Ovary (tissue), 9 donors: Measurements from ENCODE around the gene PCBP3. TPM values are rescaled to one million over a fixed set of nuclear protein-coding genes. Genes with fewer than 3 reads are reported as not detected.

ENCODE experiments used
- DNase-seq, 5 donors: peaks; one replicate each; pipeline ENCODE4 v3.0.0-alpha.2; 2019 to 2020
- H3K27ac ChIP-seq, 2 donors: fragments of 200-600 bp; one replicate each; pipeline versions ENCODE4 v1.5.1 to v1.8.0; 2019 to 2022
- H3K27me3 ChIP-seq: fragments of 200-600 bp; one replicate; pipeline ENCODE4 v1.8.0; 2022
- H3K36me3 ChIP-seq: fragments of 200-600 bp; sonication (generic); one replicate; pipeline ENCODE4 v1.5.1; 2019
- H3K4me1 ChIP-seq: one replicate; pipeline ENCODE4 v1.8.1; 2013; ENCODE audit warnings: mild to moderate bottlenecking, moderate library complexity; ENCODE audit not compliant: insufficient read depth
- H3K4me3 ChIP-seq: fragments of 200-600 bp; sonication (generic); one replicate; pipeline ENCODE4 v1.5.1; 2017
- H3K9me3 ChIP-seq, 2 donors: fragments of 200-600 bp in 1 of 2; sonication (generic) in 1 of 2; one replicate each; pipeline versions ENCODE4 v1.5.1 to v1.8.1; 2013 to 2019; ENCODE audit warnings: mild to moderate bottlenecking in 1 of 2, moderate library complexity in 1 of 2
- CTCF ChIP-seq, 3 donors: fragments of 450-650 bp in 2 of 3; fragments of 200-600 bp in 1 of 3; IDR thresholded peaks; one replicate each; pipeline versions ENCODE4 v1.5.1 to v1.8.0; 2016 to 2022; ENCODE audit warnings: antibody characterized with exemption in 3 of 3, mild to moderate bottlenecking in 1 of 3
- EP300 ChIP-seq: sonication (generic); formaldehyde crosslinking; IDR thresholded peaks from one replicate; pipeline ENCODE4 v1.6.1; 2017; ENCODE audit warnings: antibody characterized with exemption
- POLR2A ChIP-seq: fragments of 450-650 bp; IDR thresholded peaks from one replicate; pipeline ENCODE4 v1.6.1; 2017; ENCODE audit warnings: antibody characterized with exemption, mild to moderate bottlenecking, moderate library complexity
- WGBS, 3 donors: extraction: QIAGEN DNeasy Blood & Tissue Kit in 1 of 3; methylation state at CpG; one replicate each; pipeline versions ENCODE4 v1.1.5 to v1.1.7; 2013 to 2017; 5-methylcytosine and 5-hydroxymethylcytosine counted together
- intact Hi-C, 4 donors: fragments of 100-400 bp; cut with DNase I; formaldehyde crosslinking; loops; one replicate each; pipeline versions ENCODE4 v1.11.0 to v1.15.1; 2022 to 2023
- polyA plus RNA-seq, 2 donors: library from polyadenylated mRNA; stranded (reverse); fragments of 200-250 nt in 1 of 2; fragments of 350-450 nt in 1 of 2; fragmentation: Illumina TruSeq in 1 of 2; extraction: RNeasy Lipid Tissue Mini Kit (QIAGEN cat#74804) in 1 of 2; gene quantifications; one replicate each; pipeline ENCODE4 v1.2.3, GENCODE V29; 2013 to 2014
- total RNA-seq, 7 donors: library from RNA; depleted of rRNA in 2 of 7; stranded (reverse); fragments of >200 nt in 2 of 7; fragmentation: NEBNext Ultra II Directional in 3 of 7; extraction: Animal tissue kit (Norgen Biotek cat#: 25700) in 3 of 7; gene quantifications; one replicate each; pipeline versions ENCODE4 v1.1.0 to v1.2.4, GENCODE V29; 2016 to 2023
- donor health status: DM: no; HTN: no; CAD: no; lungs with moderate emphysema.
- donor health status: DM: no; HTN: no; CAD: no.
- donor health status: Bipolar disorder and iron deficiency.
- donor health status: DM: yes; HTN: yes; CAD: no.
- donor health status: DM: no; HTN: no; CAD: no.
- donor health status: DM: yes; HTN: yes; CAD: no.

The PCBP3 gene
- total and polyA plus RNA-seq, 9 donors, result 2.4 to 10.1 (median 5.4) TPM

- intact Hi-C loops, result no loop called here
- Histone ChIP-seq H3K4me3 (no peak overlapping the region), H3K36me3 (no peaks in the 10 kb centered on the region), H3K4me1 (no peaks in the 10 kb centered on the region), H3K27ac (no peak overlapping the region), H3K27me3 (no peaks in the 10 kb centered on the region), H3K9me3 (no peaks in the 10 kb centered on the region)
- TF ChIP-seq CTCF (IDR thresholded peaks at IDR 0.05) (no peak), EP300 (no peak), POLR2A (no peak)
- 36 to 73% (median 60%) methylated on average over 20 of the region's 20 CpGs for WGBS, 3 donors
- DNase-seq, result no peak
Observed at GRCh38 chr21:45918835-45919447, 275.4 kb downstream of the PCBP3 start.

DNA sequence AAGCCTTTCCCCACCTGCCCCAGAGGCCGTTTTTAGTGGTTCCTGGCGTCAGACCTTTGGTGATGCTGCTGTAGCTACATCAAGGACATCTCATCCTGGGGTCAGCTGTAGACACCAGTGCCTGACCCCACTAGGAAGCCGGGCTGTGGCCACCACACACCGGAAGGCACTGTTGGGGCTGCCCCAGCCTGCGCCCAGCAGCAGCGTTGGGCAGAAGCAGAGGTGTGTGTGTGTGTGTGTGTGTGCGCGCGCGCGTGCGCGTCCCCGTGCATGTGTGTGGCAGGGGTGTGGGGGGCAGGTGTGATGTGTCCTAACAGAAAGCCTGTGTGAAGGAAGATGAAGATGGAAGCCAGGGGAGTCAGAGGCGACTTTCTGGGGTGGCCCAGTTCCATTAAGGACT lies 276.1 kb downstream of the PCBP3 start:
- no peak for TF ChIP-seq EP300
- no peak for TF ChIP-seq CTCF (IDR thresholded peaks at IDR 0.05)
- TF ChIP-seq POLR2A, result no peak
- H3K4me1 ChIP-seq, result no peaks in the 10 kb centered on the region
- intact Hi-C loops, result no loop called here
- no peak overlapping the region for H3K27ac ChIP-seq
- no peak overlapping the region for H3K4me3 ChIP-seq
- 74 to 92% (median 79%) methylated on average over 15 of the region's 15 CpGs for WGBS, 3 donors
- no peak for DNase-seq
- no peaks in the 10 kb centered on the region for H3K27me3 ChIP-seq
- H3K36me3 ChIP-seq, result no peaks in the 10 kb centered on the region
- no peaks in the 10 kb centered on the region for H3K9me3 ChIP-seq

DNA sequence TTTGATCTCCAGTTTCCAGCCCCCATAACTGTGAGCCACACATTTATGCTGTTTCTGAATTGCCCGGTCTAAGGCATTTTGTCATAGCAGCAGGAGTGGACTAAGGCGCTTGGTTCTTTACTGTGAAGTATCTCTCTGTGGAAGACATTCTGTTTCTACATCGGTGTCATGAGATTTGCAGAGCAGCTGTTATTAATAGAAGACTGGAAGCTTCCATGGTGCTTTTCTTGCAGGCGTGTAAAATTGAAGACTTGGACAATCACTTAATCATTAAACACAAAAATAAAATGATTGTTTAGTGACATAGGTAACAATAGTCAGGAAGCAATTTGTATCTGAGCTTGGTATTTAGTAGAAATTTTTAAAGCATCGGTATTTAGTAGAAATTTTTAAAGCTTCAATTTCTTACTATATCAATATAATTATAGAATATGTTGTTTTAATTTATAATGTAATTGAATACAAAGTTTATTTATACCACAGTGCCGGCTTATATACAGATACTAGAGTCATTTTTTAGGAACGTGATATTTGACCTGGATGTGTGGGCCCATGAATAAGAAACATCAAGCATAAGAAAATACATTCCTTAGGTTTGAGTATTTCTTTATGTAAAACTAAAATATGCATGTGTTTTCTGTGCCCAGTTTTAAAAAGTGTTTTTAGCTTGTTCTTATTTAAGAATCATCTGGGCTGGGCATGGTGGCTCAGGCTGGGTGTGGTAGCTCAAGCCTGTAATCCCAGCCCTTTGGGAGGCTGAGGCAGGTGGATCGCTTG lies 277.5 kb downstream of the PCBP3 start:
- intact Hi-C loops, result no loop called here
- Histone ChIP-seq H3K36me3 (no peaks in the 10 kb centered on the region), H3K4me1 (no peaks in the 10 kb centered on the region), H3K27me3 (no peaks in the 10 kb centered on the region), H3K4me3 (no peak overlapping the region), H3K27ac (no peak overlapping the region), H3K9me3 (no peaks in the 10 kb centered on the region)
- DNase-seq, result no peak
- TF ChIP-seq EP300 (no peak), CTCF (IDR thresholded peaks at IDR 0.05) (no peak), POLR2A (no peak)
- 90 to 94% (median 93%) methylated on average over 8 of the region's 8 CpGs for WGBS, 3 donors

DNA sequence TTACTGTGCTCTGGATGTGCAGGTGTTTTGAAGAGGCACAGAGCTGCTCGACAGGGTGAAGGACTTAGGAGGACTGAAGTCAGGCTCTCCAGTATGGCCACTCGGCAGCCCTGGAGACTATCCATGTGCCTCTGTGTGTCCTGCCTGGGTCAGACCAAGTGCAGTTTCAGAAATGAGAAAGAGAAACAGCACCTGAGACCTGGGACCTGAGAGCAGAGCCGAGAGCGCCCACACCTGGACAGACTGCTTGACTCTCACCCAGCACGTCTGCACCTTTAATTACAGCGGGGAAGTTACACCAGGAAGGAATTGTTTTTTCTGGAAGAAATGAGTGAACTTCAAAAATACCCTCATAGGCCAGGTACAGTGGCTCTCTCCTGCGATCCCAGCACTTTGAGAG lies 278.4 kb downstream of the PCBP3 start:
- H3K4me1 ChIP-seq, result no peaks in the 10 kb centered on the region
- no peak overlapping the region for H3K27ac ChIP-seq
- TF ChIP-seq CTCF (IDR thresholded peaks at IDR 0.05) (no peak), EP300 (no peak)
- no peak for DNase-seq
- WGBS, 3 donors, result 83 to 86% (median 83%) methylated on average over 7 of the region's 7 CpGs
- no peak overlapping the region for H3K4me3 ChIP-seq
- no peaks in the 10 kb centered on the region for H3K9me3 ChIP-seq
- H3K36me3 ChIP-seq, result no peaks in the 10 kb centered on the region
- no peaks in the 10 kb centered on the region for H3K27me3 ChIP-seq
- intact Hi-C loops, result no loop called here
